Measurements from ENCODE around the gene ADGRB3. TPM values are rescaled to one million over a fixed set of nuclear protein-coding genes. Genes with fewer than 3 reads are reported as not detected.

Gene ADGRB3
- total and polyA plus RNA-seq, 2 donors (not counting 3 experiments of a cell fraction or from before 2014, with no cell fraction given): not detected

- no peaks in the 10 kb centered on the region for H3K79me2 ChIP-seq (ENCODE audit: control insufficient read depth, insufficient read depth, low read length)
- no peak for DNase-seq (ENCODE audit: low read depth, low spot score)
- no peak overlapping the region for H3K27ac ChIP-seq (ENCODE audit: insufficient read depth, low read depth, low read length)
- H3K4me3 ChIP-seq (replicated peaks in 1 of 3; ENCODE audit: insufficient read depth in 1 of 3, low read depth in 1 of 3, low read length in 3 of 3): no peak overlapping the region
- ChIA-PET CTCF (no interaction called here), POLR2A (no interaction called here)
- no peak for TF ChIP-seq CTCF (IDR thresholded peaks at IDR 0.05; ENCODE audit: extremely low read depth in 1 of 2, insufficient read depth in 1 of 2, low read depth in 1 of 2, low read length in 2 of 2)
- no peak for TF ChIP-seq POLR2AphosphoS5 (IDR thresholded peaks at IDR 0.05; ENCODE audit: insufficient read depth, low read depth, low read length)
- no peak for TF ChIP-seq EZH2 (IDR thresholded peaks at IDR 0.05; ENCODE audit: borderline replicate concordance, low read depth, low read length, severe bottlenecking)
- no peak for TF ChIP-seq POLR2A (IDR thresholded peaks at IDR 0.05; ENCODE audit: low read depth, low read length)
- TF ChIP-seq FOS (IDR thresholded peaks at IDR 0.05; ENCODE audit: borderline replicate concordance, insufficient read depth, low read length): no peak
- TF ChIP-seq JUN (IDR thresholded peaks at IDR 0.05; ENCODE audit: borderline replicate concordance, insufficient read depth, insufficient read length, low read depth): no peak
- no peak for TF ChIP-seq MAX (IDR thresholded peaks at IDR 0.05; ENCODE audit: insufficient read depth, insufficient read length)
- no peak for TF ChIP-seq GATA2 (IDR thresholded peaks at IDR 0.05; ENCODE audit: insufficient read depth, insufficient read length, low read depth, low read length)
- TF ChIP-seq MYC (IDR thresholded peaks at IDR 0.05; ENCODE audit: low read depth, low read length): no peak
- no peak overlapping the region for H2AFZ ChIP-seq (ENCODE audit: low read depth, low read length)
- no peaks in the 10 kb centered on the region for H4K20me1 ChIP-seq (replicated peaks; ENCODE audit: control insufficient read depth, extremely low read depth, insufficient read depth, low read length)
- no peaks in the 10 kb centered on the region for H3K9me1 ChIP-seq (replicated peaks; ENCODE audit: control insufficient read depth, extremely low read depth, insufficient read depth, low read length)
- H3K36me3 ChIP-seq (ENCODE audit: control insufficient read depth in 2 of 2, extremely low read depth in 1 of 2, insufficient read depth in 2 of 2, low read length in 2 of 2): no peaks in the 10 kb centered on the region
- intact Hi-C loops (cut with micrococcal nuclease) (no loop called here), dilution Hi-C loops (cut with MboI; ENCODE audit: extremely low pct_ligation_motif_present, low sequenced_read_pairs) (no loop called here)
- no peaks in the 10 kb centered on the region for H3K27me3 ChIP-seq (ENCODE audit: control insufficient read depth in 2 of 2, insufficient read depth in 2 of 2, low read length in 2 of 2)
- FAIRE-seq: no peak
- no peak overlapping the region for H3K9ac ChIP-seq (replicated peaks; ENCODE audit: extremely low read depth, insufficient read depth, low read length)
- no peaks in the 10 kb centered on the region for H3K9me3 ChIP-seq (replicated peaks; ENCODE audit: control insufficient read depth, insufficient read depth, low read length)
- no peaks in the 10 kb centered on the region for H3K4me1 ChIP-seq (ENCODE audit: control insufficient read depth, extremely low read depth, insufficient read depth, low read length)
- BruUV-seq (replicated peaks): no TSS peak
- no peak overlapping the region for H3K4me2 ChIP-seq (ENCODE audit: insufficient read depth, low read length)
Measured at GRCh38 chr6:68988698-68989097, 353.6 kb downstream of the ADGRB3 start.
